ENCODE results near the gene SCN4B.

- TF ChIP-seq GABPA (IDR thresholded peaks at IDR 0.05; ENCODE audit: low read depth) = no peak
- TF ChIP-seq, protein P1, sequence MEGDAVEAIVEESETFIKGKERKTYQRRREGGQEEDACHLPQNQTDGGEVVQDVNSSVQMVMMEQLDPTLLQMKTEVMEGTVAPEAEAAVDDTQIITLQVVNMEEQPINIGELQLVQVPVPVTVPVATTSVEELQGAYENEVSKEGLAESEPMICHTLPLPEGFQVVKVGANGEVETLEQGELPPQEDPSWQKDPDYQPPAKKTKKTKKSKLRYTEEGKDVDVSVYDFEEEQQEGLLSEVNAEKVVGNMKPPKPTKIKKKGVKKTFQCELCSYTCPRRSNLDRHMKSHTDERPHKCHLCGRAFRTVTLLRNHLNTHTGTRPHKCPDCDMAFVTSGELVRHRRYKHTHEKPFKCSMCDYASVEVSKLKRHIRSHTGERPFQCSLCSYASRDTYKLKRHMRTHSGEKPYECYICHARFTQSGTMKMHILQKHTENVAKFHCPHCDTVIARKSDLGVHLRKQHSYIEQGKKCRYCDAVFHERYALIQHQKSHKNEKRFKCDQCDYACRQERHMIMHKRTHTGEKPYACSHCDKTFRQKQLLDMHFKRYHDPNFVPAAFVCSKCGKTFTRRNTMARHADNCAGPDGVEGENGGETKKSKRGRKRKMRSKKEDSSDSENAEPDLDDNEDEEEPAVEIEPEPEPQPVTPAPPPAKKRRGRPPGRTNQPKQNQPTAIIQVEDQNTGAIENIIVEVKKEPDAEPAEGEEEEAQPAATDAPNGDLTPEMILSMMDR (IDR thresholded peaks at IDR 0.05; ENCODE audit: insufficient read depth, low read length) = no peak
- no peak for TF ChIP-seq POLR2AphosphoS5 (IDR thresholded peaks at IDR 0.05; ENCODE audit: low read depth)
- TF ChIP-seq, protein P2, sequence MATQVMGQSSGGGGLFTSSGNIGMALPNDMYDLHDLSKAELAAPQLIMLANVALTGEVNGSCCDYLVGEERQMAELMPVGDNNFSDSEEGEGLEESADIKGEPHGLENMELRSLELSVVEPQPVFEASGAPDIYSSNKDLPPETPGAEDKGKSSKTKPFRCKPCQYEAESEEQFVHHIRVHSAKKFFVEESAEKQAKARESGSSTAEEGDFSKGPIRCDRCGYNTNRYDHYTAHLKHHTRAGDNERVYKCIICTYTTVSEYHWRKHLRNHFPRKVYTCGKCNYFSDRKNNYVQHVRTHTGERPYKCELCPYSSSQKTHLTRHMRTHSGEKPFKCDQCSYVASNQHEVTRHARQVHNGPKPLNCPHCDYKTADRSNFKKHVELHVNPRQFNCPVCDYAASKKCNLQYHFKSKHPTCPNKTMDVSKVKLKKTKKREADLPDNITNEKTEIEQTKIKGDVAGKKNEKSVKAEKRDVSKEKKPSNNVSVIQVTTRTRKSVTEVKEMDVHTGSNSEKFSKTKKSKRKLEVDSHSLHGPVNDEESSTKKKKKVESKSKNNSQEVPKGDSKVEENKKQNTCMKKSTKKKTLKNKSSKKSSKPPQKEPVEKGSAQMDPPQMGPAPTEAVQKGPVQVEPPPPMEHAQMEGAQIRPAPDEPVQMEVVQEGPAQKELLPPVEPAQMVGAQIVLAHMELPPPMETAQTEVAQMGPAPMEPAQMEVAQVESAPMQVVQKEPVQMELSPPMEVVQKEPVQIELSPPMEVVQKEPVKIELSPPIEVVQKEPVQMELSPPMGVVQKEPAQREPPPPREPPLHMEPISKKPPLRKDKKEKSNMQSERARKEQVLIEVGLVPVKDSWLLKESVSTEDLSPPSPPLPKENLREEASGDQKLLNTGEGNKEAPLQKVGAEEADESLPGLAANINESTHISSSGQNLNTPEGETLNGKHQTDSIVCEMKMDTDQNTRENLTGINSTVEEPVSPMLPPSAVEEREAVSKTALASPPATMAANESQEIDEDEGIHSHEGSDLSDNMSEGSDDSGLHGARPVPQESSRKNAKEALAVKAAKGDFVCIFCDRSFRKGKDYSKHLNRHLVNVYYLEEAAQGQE (IDR thresholded peaks at IDR 0.05; ENCODE audit: insufficient replicate concordance, low read depth) = no peak
- TF ChIP-seq SPI1 (IDR thresholded peaks at IDR 0.05; ENCODE audit: borderline replicate concordance, low read depth) = no peak
These were observed 19.7 kb upstream of the SCN4B start for GRCh38 chr11:118172356-118172755.
